GM12878 (cell line): ENCODE measurements around the gene PKDREJ. TPM values are rescaled to one million over a fixed set of nuclear protein-coding genes. Genes with fewer than 3 reads are reported as not detected.
A peak's percentile ranks its signal among the peaks of the same experiment; 100 is the strongest.

Experiments
- ATAC-seq: fragments of 200-7000 bp; cut with Tn5 transposase; 3 replicates; pipeline ENCODE4 v1.9.1; 2020; ENCODE audit warnings: mild to moderate bottlenecking, moderate library complexity
- BruUV-seq: library from RNA; stranded (reverse); fragments of 400-500 nt; replicated peaks from 2 replicates; lab custom pipeline; 2021; lab: Mats Ljungman, UMichigan
- CTCF ChIA-PET: fragments of 300-600 bp; sonication (Branson Sonifier 250); formaldehyde crosslinking; extraction: SDS; loops from one replicate; lab custom pipeline; 2021; ENCODE audit warnings: inconsistent platforms; lab: Yijun Ruan, JAX
- POLR2A ChIA-PET: fragments of 350-600 bp; formaldehyde crosslinking; extraction: SDS; loops from one replicate; lab custom pipeline; 2021; ENCODE audit warnings: inconsistent platforms; lab: Charles Lee
- RAD21 ChIA-PET: fragments of 300-600 bp; sonication (Branson Sonifier 250); formaldehyde crosslinking; loops from one replicate; lab custom pipeline; 2023; ENCODE audit warnings: antibody characterized with exemption; ENCODE audit not compliant: unreplicated experiment; lab: Charles Lee
- SMC1A ChIA-PET: fragments of 300-600 bp; sonication (Branson Sonifier 250); formaldehyde crosslinking; loops from one replicate; lab custom pipeline; 2023; ENCODE audit not compliant: unreplicated experiment, uncharacterized antibody; lab: Charles Lee
- DNase-seq: peaks from one replicate; pipeline ENCODE4 v3.0.0-alpha.2; 2011; ENCODE audit warnings: low read depth, low spot score
- FAIRE-seq: peaks from 3 replicates; lab custom pipeline; 2011; peaks lifted over from hg19 to GRCh38; lab: Jason Lieb, UNC
- H2AFZ ChIP-seq: 2 replicates; pipeline ENCODE4 v1.6.0; 2011; ENCODE audit warnings: low read depth, low read length, control low read depth; ENCODE audit not compliant: control insufficient read depth
- H3K27ac ChIP-seq: 2 replicates; pipeline ENCODE4 v1.5.1; 2011; ENCODE audit warnings: control low read depth; ENCODE audit not compliant: control insufficient read depth, insufficient read depth
- H3K27me3 ChIP-seq, 2 experiments: replicated peaks in 1 of 2; 2 replicates each; pipeline versions ENCODE4 v1.6.0 to v1.6.1; 2011; ENCODE audit warnings: low read length in 1 of 2; ENCODE audit not compliant: control insufficient read depth in 2 of 2, insufficient read depth in 2 of 2
- H3K36me3 ChIP-seq, 2 experiments: 2 replicates each; pipeline ENCODE4 v1.5.1; 2011; ENCODE audit warnings: low read length in 1 of 2; ENCODE audit not compliant: control insufficient read depth in 2 of 2, insufficient read depth in 2 of 2
- H3K4me1 ChIP-seq: 2 replicates; pipeline ENCODE4 v1.6.1; 2011; ENCODE audit warnings: mild to moderate bottlenecking, low read length, moderate library complexity, mixed read lengths; ENCODE audit not compliant: control insufficient read depth, insufficient read depth
- H3K4me2 ChIP-seq: 2 replicates; pipeline ENCODE4 v1.6.0; 2011; ENCODE audit warnings: control low read depth; ENCODE audit not compliant: control insufficient read depth, insufficient read depth
- H3K4me3 ChIP-seq: fragments of 200-600 bp; sonication (generic); 2 replicates; pipeline ENCODE4 v1.5.1; 2016
- H3K79me2 ChIP-seq: 2 replicates; pipeline ENCODE4 v1.6.0; 2011; ENCODE audit warnings: low read length; ENCODE audit not compliant: control insufficient read depth, insufficient read depth
- H3K9ac ChIP-seq: 2 replicates; pipeline ENCODE4 v1.8.0; 2011; ENCODE audit warnings: low read length, control low read depth, mixed read lengths; ENCODE audit not compliant: control insufficient read depth, insufficient read depth
- H3K9me3 ChIP-seq: replicated peaks from 3 replicates; pipeline ENCODE4 v1.5.1; 2011; ENCODE audit warnings: mild to moderate bottlenecking, low read length; ENCODE audit not compliant: control insufficient read depth, insufficient read depth
- H4K20me1 ChIP-seq: 2 replicates; pipeline ENCODE4 v1.6.0; 2011; ENCODE audit not compliant: control insufficient read depth, insufficient read depth
- IRF3 ChIP-seq: fragments of 450-650 bp; IDR thresholded peaks from 2 replicates; pipeline ENCODE4 v1.6.1; 2014; ENCODE audit warnings: mild to moderate bottlenecking
- POLR2AphosphoS5 ChIP-seq: IDR thresholded peaks from 2 replicates; pipeline ENCODE4 v1.6.1; 2011; ENCODE audit warnings: mild to moderate bottlenecking, low read length, inconsistent platforms
- RCOR1 ChIP-seq: conservative IDR thresholded peaks from 2 replicates; pipeline ENCODE4 v1.6.1; 2012; ENCODE audit warnings: low read depth, low read length, improper control_type of control experiment
- RELA ChIP-seq: fragments of 450-650 bp; IDR thresholded peaks from 2 replicates; pipeline ENCODE4 v1.8.0; 2014; ENCODE audit warnings: borderline replicate concordance; ENCODE audit not compliant: partially characterized antibody
- WGBS: methylation state at CpG from one replicate; pipeline ENCODE4 v1.1.6; 2016; ENCODE audit warnings: low lambda C conversion rate; ENCODE audit not compliant: insufficient replicate concordance, insufficient coverage; ENCODE audit errors: missing lambda C conversion rate; 5-methylcytosine and 5-hydroxymethylcytosine counted together
- in situ Hi-C: fragments of 300-500 bp; cut with MboI; formaldehyde crosslinking; loops from 9 replicates; pipeline ENCODE4 v1.14.3; 2018; ENCODE audit warnings: mixed read lengths
- intact Hi-C: fragments of 100-400 bp; cut with micrococcal nuclease; formaldehyde crosslinking; loops from one replicate; pipeline ENCODE4 v1.14.2; 2022; ENCODE audit not compliant: unreplicated experiment
- polyA plus RNA-seq, 11 experiments: library from polyadenylated mRNA; depleted of rRNA in 4 of 11; unstranded in 6 of 11; stranded (reverse) in 5 of 11; fragments of >200 nt; fragmentation: Nextera tagmentation in 4 of 11; fragmentation: Illumina TruSeq in 1 of 11; extraction: Ambion mirVana in 4 of 11; extraction: Trizol in 1 of 11; gene quantifications; 1 replicate in 1 of 11; 2 replicates in 10 of 11; pipeline versions ENCODE4 v1.2.1 to v1.2.3, GENCODE V29; 2011 to 2016; ENCODE audit warnings: inconsistent platforms in 2 of 11, missing spikeins in 2 of 11, low read depth in 1 of 11
- total RNA-seq, 4 experiments: library from RNA; depleted of rRNA in 3 of 4; stranded (reverse); fragments of >200 nt in 3 of 4; fragmentation: Illumina TruSeq in 1 of 4; extraction: Trizol in 1 of 4; gene quantifications; 2 replicates each; pipeline versions ENCODE4 v1.2.1 to v1.2.3, GENCODE V29; 2013 to 2021

PKDREJ gene
- total and polyA plus RNA-seq, 10 of the 15 experiments (the other 5 are each of a cell fraction or from before 2014, with no cell fraction given): 0.02 to 0.03 TPM; not detected in 8

- TF ChIP-seq RCOR1: no peak
- no peak for TF ChIP-seq RELA
Measured at GRCh38 chr22:46287873-46288751, 25.0 kb upstream of the PKDREJ start (continued).

GRCh38 chr22:46286941-46287872 lies 24.1 kb upstream of the PKDREJ start:
- Histone ChIP-seq H3K4me3 (peak overlapping the region; percentile 85), H3K4me1 (peaks cover 18% of the 10 kb centered on the region), H3K27me3 (no peaks in the 10 kb centered on the region), H3K27ac (peak overlapping the region; percentile 86), H3K9ac (peak overlapping the region; percentile 94), H2AFZ (no peak overlapping the region), H3K9me3 (no peaks in the 10 kb centered on the region; the same call in 2 of the 3 replicates), H3K79me2 (peaks cover 17% of the 10 kb centered on the region), H3K36me3 (peaks cover 8 to 13% of the 10 kb centered on the region in 2 experiments; a peak in 3 of 4 replicates), H4K20me1 (no peaks in the 10 kb centered on the region), H3K4me2 (peak overlapping the region; percentile 99)
- DNase-seq (no peak), ATAC-seq (peak; percentile 36), FAIRE-seq (peak; percentile 44)
- WGBS: 65% methylated on average over 15 of the region's 15 CpGs
- RAD21 ChIA-PET: interaction anchor here (0.9 kb wide), 1 partner anchor 9 kb away, joined by 3 read pairs; no protein-coding TSS in a partner anchor
- TF ChIP-seq POLR2AphosphoS5 (0 out of 2 replicates have a peak, but pooled peaks have one; percentile 26), IRF3 (no peak)
- intact Hi-C loops (no loop called here), in situ Hi-C loops (no loop called here)
- CTCF ChIA-PET: interaction anchor here (1.7 kb wide), 1 partner anchor 9 kb away, joined by 3 read pairs; the partner anchor contains the start of gene GTSE1
- SMC1A ChIA-PET: interaction anchor here (1.5 kb wide), 1 partner anchor 129 kb away, joined by 6 read pairs; no protein-coding TSS in a partner anchor
- POLR2A ChIA-PET: interaction anchor here (0.6 to 0.7 kb wide), 2 partner anchors 47 to 100 kb away, joined by 3 read pairs; no protein-coding TSS in a partner anchor
- BruUV-seq: no TSS peak
